GM19372 (cell line): ENCODE results near the gene TTC38.

Experiments
- ATAC-seq: cut with Tn5 transposase; IDR thresholded peaks from one replicate; pipeline ENCODE4 v1.9.1; 2021; ENCODE audit warnings: mild to moderate bottlenecking, low read depth, moderate library complexity; ENCODE audit not compliant: unreplicated experiment

The TTC38 gene

GRCh38 chr22:46267431-46268279 is at the start of gene TTC38:
TSS of gene TTC38 (plus strand) at chr22:46268008. CDS start at chr22:46268040, 32 bp downstream.
- ATAC-seq = peak; percentile 83

- ATAC-seq = no peak
These were observed 48.2 kb upstream of the TTC38 start for GRCh38 chr22:46219636-46220035.

GRCh38 chr22:46220921-46221320 is 46.9 kb upstream of the TTC38 start:
- ATAC-seq = no peak

GRCh38 chr22:46224044-46224897 is 43.5 kb upstream of the TTC38 start:
- ATAC-seq = no peak

- no peak for ATAC-seq
These were observed 42.9 kb upstream of the TTC38 start for GRCh38 chr22:46224898-46225290.

- ATAC-seq = no peak
These were observed 42.2 kb upstream of the TTC38 start for GRCh38 chr22:46225631-46226030.

GRCh38 chr22:46226577-46226976 is 41.2 kb upstream of the TTC38 start:
- no peak for ATAC-seq

- ATAC-seq = no peak
These were observed 38.1 kb upstream of the TTC38 start for GRCh38 chr22:46229701-46230100.

- ATAC-seq = no peak
These were observed 37.4 kb upstream of the TTC38 start for GRCh38 chr22:46230262-46230901.

- ATAC-seq = no peak
These were observed 34.6 kb upstream of the TTC38 start for GRCh38 chr22:46233231-46233630.

- no peak for ATAC-seq
These were observed 32.8 kb upstream of the TTC38 start for GRCh38 chr22:46234969-46235368.

- no peak for ATAC-seq
These were observed 30.2 kb upstream of the TTC38 start for GRCh38 chr22:46237453-46238124.

- no peak for ATAC-seq
These were observed 29.3 kb upstream of the TTC38 start for GRCh38 chr22:46238541-46238940.

GRCh38 chr22:46239261-46240048 is 28.4 kb upstream of the TTC38 start:
- ATAC-seq = no peak

GRCh38 chr22:46240073-46240472 is 27.7 kb upstream of the TTC38 start:
- no peak for ATAC-seq

- no peak for ATAC-seq
These were observed 27.3 kb upstream of the TTC38 start for GRCh38 chr22:46240506-46240905.

- no peak for ATAC-seq
These were observed 26.9 kb upstream of the TTC38 start for GRCh38 chr22:46240907-46241306.

- no peak for ATAC-seq
These were observed 26.3 kb upstream of the TTC38 start for GRCh38 chr22:46241396-46242007.

GRCh38 chr22:46242076-46242475 is 25.7 kb upstream of the TTC38 start:
- ATAC-seq = no peak
